IMR-90 (cell line): ENCODE results near the gene VPS26C. TPM values are rescaled to one million over a fixed set of nuclear protein-coding genes. Genes with fewer than 3 reads are reported as not detected.

ENCODE experiments used
- ATAC-seq: fragments of 200-7000 bp; cut with Tn5 transposase; 2 replicates; pipeline ENCODE4 v1.9.1; 2020; ENCODE audit warnings: low read depth, mild to moderate bottlenecking, moderate library complexity
- BruUV-seq: library from RNA; stranded (reverse); fragments of 400-500 nt; replicated peaks from 2 replicates; lab custom pipeline; 2021; lab: Mats Ljungman, UMichigan
- CTCF ChIA-PET: fragments of 300-600 bp; formaldehyde crosslinking; extraction: SDS; loops from one replicate; lab custom pipeline; 2021; ENCODE audit warnings: antibody characterized with exemption; lab: Yijun Ruan, JAX
- POLR2A ChIA-PET: fragments of 300-600 bp; sonication (Branson Sonifier 250); formaldehyde crosslinking; loops from one replicate; lab custom pipeline; 2022; ENCODE audit warnings: antibody characterized with exemption; ENCODE audit not compliant: unreplicated experiment; lab: Charles Lee
- DNase-seq: peaks from one replicate; pipeline ENCODE4 v3.0.0; 2013
- H2AFZ ChIP-seq: replicated peaks from 2 replicates; pipeline ENCODE3; 2013; ENCODE audit warnings: low read length, mild to moderate bottlenecking; ENCODE audit not compliant: poor library complexity
- H2AK5ac ChIP-seq: 2 replicates; pipeline ENCODE4 v1.6.1; 2013; ENCODE audit warnings: low read depth, low read length, inconsistent platforms
- H2AK9ac ChIP-seq: replicated peaks from 2 replicates; pipeline ENCODE3; 2013; ENCODE audit warnings: mild to moderate bottlenecking, low read depth, low read length, moderate library complexity; ENCODE audit not compliant: poor library complexity
- H2BK120ac ChIP-seq: 2 replicates; pipeline ENCODE4 v1.6.1; 2013; ENCODE audit warnings: low read depth, low read length, inconsistent platforms
- H2BK15ac ChIP-seq: 3 replicates; pipeline ENCODE4 v1.6.1; 2013; ENCODE audit warnings: low read depth, low read length, inconsistent platforms
- H2BK20ac ChIP-seq: 2 replicates; pipeline ENCODE4 v1.6.1; 2013; ENCODE audit warnings: low read depth, mild to moderate bottlenecking, inconsistent platforms, low read length, moderate library complexity
- H2BK5ac ChIP-seq: 2 replicates; pipeline ENCODE4 v1.6.1; 2013; ENCODE audit warnings: mild to moderate bottlenecking, low read depth, low read length, inconsistent platforms; ENCODE audit not compliant: poor library complexity, severe bottlenecking
- H3K14ac ChIP-seq: replicated peaks from 2 replicates; pipeline ENCODE4 v1.6.1; 2013; ENCODE audit warnings: low read depth, low read length, inconsistent platforms
- H3K18ac ChIP-seq: 2 replicates; pipeline ENCODE4 v1.6.1; 2013; ENCODE audit warnings: low read depth, low read length, control low read depth
- H3K23ac ChIP-seq: 2 replicates; pipeline ENCODE4 v1.6.1; 2013; ENCODE audit warnings: low read depth, low read length, inconsistent platforms
- H3K27ac ChIP-seq: 2 replicates; pipeline ENCODE4 v1.5.1; 2013; ENCODE audit warnings: mild to moderate bottlenecking, control low read depth, low read length; ENCODE audit not compliant: insufficient read depth
- H3K27me3 ChIP-seq: 2 replicates; pipeline ENCODE4 v1.6.1; 2013; ENCODE audit warnings: low read length; ENCODE audit not compliant: control insufficient read depth, insufficient read depth
- H3K36me3 ChIP-seq: 2 replicates; pipeline ENCODE4 v1.6.1; 2013; ENCODE audit warnings: low read length, mixed read lengths; ENCODE audit not compliant: control insufficient read depth, insufficient read depth
- H3K4ac ChIP-seq: 2 replicates; pipeline ENCODE4 v1.6.1; 2013; ENCODE audit warnings: low read depth, low read length, inconsistent platforms
- H3K4me1 ChIP-seq: 2 replicates; pipeline ENCODE4 v1.6.1; 2013; ENCODE audit warnings: low read length, mixed read lengths; ENCODE audit not compliant: control insufficient read depth, insufficient read depth
- H3K4me2 ChIP-seq: 2 replicates; pipeline ENCODE4 v1.6.1; 2013; ENCODE audit warnings: low read depth, mild to moderate bottlenecking, control low read depth, low read length, moderate library complexity
- H3K4me3 ChIP-seq: 2 replicates; pipeline ENCODE4 v1.5.1; 2013; ENCODE audit warnings: low read depth, mild to moderate bottlenecking, control low read depth, low read length, moderate library complexity; ENCODE audit not compliant: insufficient read depth
- H3K56ac ChIP-seq: 2 replicates; pipeline ENCODE4 v1.6.1; 2013; ENCODE audit warnings: low read length, inconsistent platforms; ENCODE audit not compliant: insufficient read depth; ENCODE audit errors: extremely low read depth
- H3K79me1 ChIP-seq, 2 experiments: 2 replicates each; pipeline ENCODE4 v1.6.1; 2013; ENCODE audit warnings: low read length in 2 of 2, inconsistent platforms in 1 of 2, low read depth in 1 of 2
- H3K9ac ChIP-seq: 2 replicates; pipeline ENCODE4 v1.6.1; 2013; ENCODE audit warnings: low read depth, low read length, control low read depth
- H3K9me1 ChIP-seq: 2 replicates; pipeline ENCODE4 v1.6.1; 2013; ENCODE audit warnings: low read length, inconsistent platforms; ENCODE audit not compliant: insufficient read depth
- H3K9me3 ChIP-seq: 2 replicates; pipeline ENCODE4 v1.6.1; 2013; ENCODE audit warnings: low read length; ENCODE audit not compliant: control insufficient read depth, insufficient read depth
- H4K20me1 ChIP-seq: 2 replicates; pipeline ENCODE4 v1.6.1; 2013; ENCODE audit warnings: low read length, inconsistent platforms; ENCODE audit not compliant: insufficient read depth
- H4K5ac ChIP-seq: 2 replicates; pipeline ENCODE4 v1.6.1; 2013; ENCODE audit warnings: mild to moderate bottlenecking, low read depth, low read length, control low read depth
- H4K8ac ChIP-seq, 2 experiments: 2 replicates each; pipeline ENCODE4 v1.6.1; 2013; ENCODE audit warnings: low read depth in 2 of 2, low read length in 2 of 2, control low read depth in 1 of 2, inconsistent platforms in 1 of 2
- H4K91ac ChIP-seq: 2 replicates; pipeline ENCODE4 v1.6.1; 2013; ENCODE audit warnings: low read depth, low read length, inconsistent platforms; ENCODE audit not compliant: insufficient read depth
- CEBPB ChIP-seq: IDR thresholded peaks from 2 replicates; pipeline ENCODE4 v1.6.1; 2012; ENCODE audit warnings: low read depth, low read length, improper control_type of control experiment
- CHD1 ChIP-seq: IDR thresholded peaks from 2 replicates; pipeline ENCODE4 v1.6.1; 2012; ENCODE audit warnings: low read depth, low read length, improper control_type of control experiment
- CTCF ChIP-seq: conservative IDR thresholded peaks from 2 replicates; pipeline ENCODE4 v1.5.1; 2012; ENCODE audit warnings: mild to moderate bottlenecking, low read depth, low read length, improper control_type of control experiment
- MAZ ChIP-seq: IDR thresholded peaks from 2 replicates; pipeline ENCODE4 v1.6.1; 2012; ENCODE audit warnings: low read depth, mild to moderate bottlenecking, low read length, improper control_type of control experiment, moderate library complexity, borderline replicate concordance
- POLR2A ChIP-seq: IDR thresholded peaks from 2 replicates; pipeline ENCODE4 v1.6.1; 2012; ENCODE audit warnings: mild to moderate bottlenecking, low read depth, low read length
- RAD21 ChIP-seq: IDR thresholded peaks from 2 replicates; pipeline ENCODE4 v1.6.1; 2012; ENCODE audit warnings: low read length, improper control_type of control experiment
- RFX5 ChIP-seq: IDR thresholded peaks from 2 replicates; pipeline ENCODE4 v1.8.0; 2012; ENCODE audit warnings: low read depth, mild to moderate bottlenecking, low read length, moderate library complexity
- SMC3 ChIP-seq: fragments of 150-350 bp; IDR thresholded peaks from 2 replicates; pipeline ENCODE4 v1.6.1; 2016; ENCODE audit warnings: low read depth, mild to moderate bottlenecking, antibody characterized with exemption, low read length, moderate library complexity
- WGBS, 2 experiments: methylation state at CpG; one replicate each; pipeline versions ENCODE4 v1.1.5 to v1.1.7; 2013; ENCODE audit warnings: missing lambda C conversion rate in 2 of 2; ENCODE audit not compliant: insufficient read length in 1 of 2; ENCODE audit errors: extremely low coverage in 2 of 2; 5-methylcytosine and 5-hydroxymethylcytosine counted together
- dilution Hi-C: fragments of 300-500 bp; cut with HindIII; formaldehyde crosslinking; loops from one replicate; pipeline ENCODE4 v1.14.3; 2018; ENCODE audit warnings: low sequenced_read_pairs; ENCODE audit not compliant: unreplicated experiment
- in situ Hi-C: fragments of 300-500 bp; cut with MboI; formaldehyde crosslinking; loops from 3 replicates; pipeline ENCODE4 v1.14.3; 2019; ENCODE audit warnings: low sequenced_read_pairs, inconsistent platforms, mixed read lengths
- intact Hi-C: fragments of 100-400 bp; cut with micrococcal nuclease; formaldehyde crosslinking; loops from 2 replicates; pipeline ENCODE4 v1.10.0; 2022
- polyA plus RNA-seq, 3 experiments: library from polyadenylated mRNA; depleted of rRNA; stranded (reverse); fragments of >200 nt; gene quantifications; 2 replicates each; pipeline ENCODE4 v1.2.3, GENCODE V29; 2012; ENCODE audit warnings: low replicate concordance in 1 of 3
- total RNA-seq: library from RNA; depleted of rRNA; stranded (reverse); fragments of >200 nt; gene quantifications from 2 replicates; pipeline ENCODE4 v1.2.3, GENCODE V29; 2012
- TF ChIP-seq, protein P1 (sequence below): fragments of 150-350 bp; IDR thresholded peaks from 2 replicates; pipeline ENCODE4 v1.6.1; 2016; ENCODE audit warnings: low read depth, mild to moderate bottlenecking, low read length, moderate library complexity, borderline replicate concordance

Gene VPS26C
- total and polyA plus RNA-seq, 2 of the 4 experiments (the other 2 are of a cell fraction), result 30.0 to 36.6 TPM

- dilution Hi-C loops (no loop called here), in situ Hi-C loops (no loop called here), intact Hi-C loops (no loop called here)
- H2BK120ac ChIP-seq, result no peak overlapping the region
- H3K9me1 ChIP-seq, result peaks cover 15% of the 10 kb centered on the region; the same call in 1 of the 2 replicates
- no peak overlapping the region for H3K4ac ChIP-seq
- H3K4me3 ChIP-seq, result no peak overlapping the region
- no peaks in the 10 kb centered on the region for H3K9me3 ChIP-seq
- no peak overlapping the region for H2AK5ac ChIP-seq
- no peak overlapping the region for H2BK5ac ChIP-seq
- peaks cover 24% of the 10 kb centered on the region for H3K36me3 ChIP-seq
- H4K8ac ChIP-seq, result no peak overlapping the region
- no peak overlapping the region for H2AK9ac ChIP-seq
- no peak overlapping the region for H2BK20ac ChIP-seq
- ATAC-seq (no peak), DNase-seq (no peak)
- no peak overlapping the region for H3K18ac ChIP-seq
- BruUV-seq, result no TSS peak
- CTCF ChIA-PET, result no interaction called here
- H4K91ac ChIP-seq, result no peak overlapping the region
- POLR2A ChIA-PET, result no interaction called here
- H3K27me3 ChIP-seq, result no peaks in the 10 kb centered on the region
- H4K20me1 ChIP-seq, result peaks cover 38% of the 10 kb centered on the region
- no peak overlapping the region for H3K56ac ChIP-seq
- WGBS, 2 experiments, result 100% methylated on average over 3 of the region's 8 CpGs; no CpG with 5 or more reads in 1 of the 2 experiments
- H3K4me1 ChIP-seq, result peaks cover 3% of the 10 kb centered on the region
- no peak overlapping the region for H3K4me2 ChIP-seq
- H3K9ac ChIP-seq, result no peak overlapping the region
- peaks cover 23 to 61% of the 10 kb centered on the region in 2 experiments for H3K79me1 ChIP-seq
- H4K5ac ChIP-seq, result no peak overlapping the region
- H3K27ac ChIP-seq, result no peak overlapping the region
- H2AFZ ChIP-seq, result no peak overlapping the region
- no peak for TF ChIP-seq POLR2A
- no peak for TF ChIP-seq RFX5
- no peak for TF ChIP-seq RAD21
- TF ChIP-seq, protein P1, sequence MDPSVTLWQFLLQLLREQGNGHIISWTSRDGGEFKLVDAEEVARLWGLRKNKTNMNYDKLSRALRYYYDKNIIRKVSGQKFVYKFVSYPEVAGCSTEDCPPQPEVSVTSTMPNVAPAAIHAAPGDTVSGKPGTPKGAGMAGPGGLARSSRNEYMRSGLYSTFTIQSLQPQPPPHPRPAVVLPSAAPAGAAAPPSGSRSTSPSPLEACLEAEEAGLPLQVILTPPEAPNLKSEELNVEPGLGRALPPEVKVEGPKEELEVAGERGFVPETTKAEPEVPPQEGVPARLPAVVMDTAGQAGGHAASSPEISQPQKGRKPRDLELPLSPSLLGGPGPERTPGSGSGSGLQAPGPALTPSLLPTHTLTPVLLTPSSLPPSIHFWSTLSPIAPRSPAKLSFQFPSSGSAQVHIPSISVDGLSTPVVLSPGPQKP, result no peak
- no peak for TF ChIP-seq MAZ
- no peak for TF ChIP-seq CTCF
- TF ChIP-seq CHD1, result no peak
- TF ChIP-seq SMC3, result no peak
- TF ChIP-seq CEBPB, result no peak
- H3K14ac ChIP-seq, result no peak overlapping the region
- H2BK15ac ChIP-seq, result no peak overlapping the region
- no peak overlapping the region for H3K23ac ChIP-seq
These were observed 26.2 kb downstream of the VPS26C start for GRCh38 chr21:37240978-37241377.
